HepG2 (cell line): ENCODE measurements around the gene EIF6. TPM values are rescaled to one million over a fixed set of nuclear protein-coding genes. Genes with fewer than 3 reads are reported as not detected.

Experiments used
- ADNP ChIP-seq: sonication (generic); formaldehyde crosslinking; IDR thresholded peaks from 2 replicates; pipeline ENCODE4 v1.4.0; 2020; ENCODE audit warnings: missing genetic modification reagents
- AGO2 ChIP-seq: fragments of 200-400 bp; formaldehyde crosslinking; optimal IDR thresholded peaks from 2 replicates; pipeline ENCODE3; 2017; ENCODE audit warnings: mild to moderate bottlenecking, low read depth, low read length, moderate library complexity
- ATF7 ChIP-seq, 2 experiments: fragments of 450-650 bp in 1 of 2; sonication (generic) in 1 of 2; formaldehyde crosslinking in 1 of 2; IDR thresholded peaks; 2 replicates each; pipeline versions ENCODE4 v1.4.0 to v1.6.1; 2016 to 2020; ENCODE audit warnings: antibody characterized with exemption in 1 of 2, mild to moderate bottlenecking in 1 of 2, missing genetic modification reagents in 1 of 2
- DPF2 ChIP-seq: sonication (generic); formaldehyde crosslinking; IDR thresholded peaks from 2 replicates; pipeline ENCODE4 v1.4.0; 2020; ENCODE audit warnings: mild to moderate bottlenecking, low read depth, missing genetic modification reagents, borderline replicate concordance
- ETS1 ChIP-seq: sonication (generic); formaldehyde crosslinking; IDR thresholded peaks from 2 replicates; pipeline ENCODE4 v1.4.0; 2020; ENCODE audit warnings: missing genetic modification reagents
- ETV6 ChIP-seq: sonication (generic); formaldehyde crosslinking; conservative IDR thresholded peaks from 2 replicates; pipeline ENCODE4 v1.4.0; 2020; ENCODE audit warnings: missing genetic modification reagents
- POLR2A ChIP-seq, 2 experiments: IDR thresholded peaks; 2 replicates each; pipeline ENCODE4 v1.6.1; 2011; ENCODE audit warnings: low read depth in 2 of 2, low read length in 2 of 2, mild to moderate bottlenecking in 1 of 2, moderate library complexity in 1 of 2; ENCODE audit not compliant: insufficient read depth in 1 of 2
- POLR2AphosphoS2 ChIP-seq: IDR thresholded peaks from 2 replicates; pipeline ENCODE4 v1.6.1; 2011; ENCODE audit warnings: low read depth, low read length, improper control_type of control experiment
- PRPF4 ChIP-seq: fragments of 200-400 bp; formaldehyde crosslinking; IDR thresholded peaks from 2 replicates; pipeline ENCODE4 v1.6.1; 2016; ENCODE audit warnings: low read length, low read depth; ENCODE audit not compliant: poor library complexity, severe bottlenecking
- RAD51 ChIP-seq: fragments of 450-650 bp; IDR thresholded peaks from 2 replicates; pipeline ENCODE4 v1.6.1; 2016; ENCODE audit warnings: borderline replicate concordance
- RBFOX2 ChIP-seq: fragments of 200-400 bp; formaldehyde crosslinking; IDR thresholded peaks from 2 replicates; pipeline ENCODE4 v1.6.1; 2017; ENCODE audit warnings: low read depth, mild to moderate bottlenecking, low read length
- SMYD3 ChIP-seq: sonication (generic); formaldehyde crosslinking; IDR thresholded peaks from 2 replicates; pipeline ENCODE4 v1.8.1; 2023; ENCODE audit warnings: mild to moderate bottlenecking, missing genetic modification reagents
- THAP8 ChIP-seq: sonication (generic); formaldehyde crosslinking; IDR thresholded peaks from 2 replicates; pipeline ENCODE4 v1.5.1; 2020; ENCODE audit warnings: missing genetic modification reagents, mild to moderate bottlenecking, borderline replicate concordance
- ZBTB38 ChIP-seq: sonication (generic); formaldehyde crosslinking; IDR thresholded peaks from 2 replicates; pipeline ENCODE4 v1.5.1; 2020; ENCODE audit warnings: mild to moderate bottlenecking, missing genetic modification reagents
- ZNF12 ChIP-seq: sonication (generic); formaldehyde crosslinking; IDR thresholded peaks from 2 replicates; pipeline ENCODE4 v1.5.0; 2020; ENCODE audit warnings: missing genetic modification reagents
- ZNF3 ChIP-seq: IDR thresholded peaks from 2 replicates; pipeline ENCODE4 v1.7.0; 2017; ENCODE audit warnings: inconsistent platforms
- ZNF550 ChIP-seq: sonication (generic); formaldehyde crosslinking; IDR thresholded peaks from 2 replicates; pipeline ENCODE4 v1.4.0; 2020; ENCODE audit warnings: mild to moderate bottlenecking, missing genetic modification reagents, borderline replicate concordance
- ZNF644 ChIP-seq: IDR thresholded peaks from 2 replicates; pipeline ENCODE4 v1.6.1; 2016; ENCODE audit warnings: low read depth
- ZNF782 ChIP-seq: sonication (generic); formaldehyde crosslinking; IDR thresholded peaks from 2 replicates; pipeline ENCODE4 v1.4.0; 2020; ENCODE audit warnings: missing genetic modification reagents, mild to moderate bottlenecking, borderline replicate concordance
- ZNF879 ChIP-seq: sonication (generic); formaldehyde crosslinking; IDR thresholded peaks from 2 replicates; pipeline ENCODE4 v1.8.1; 2023; ENCODE audit warnings: missing genetic modification reagents
- polyA plus RNA-seq, 8 experiments: library from polyadenylated mRNA; depleted of rRNA in 3 of 8; stranded (reverse) in 7 of 8; unstranded in 1 of 8; fragments of >200 nt; fragmentation: Illumina TruSeq in 4 of 8; extraction: Trizol in 4 of 8; gene quantifications; 2 replicates each; pipeline versions ENCODE4 v1.2.1 to v1.2.3, GENCODE V29; 2011 to 2016; ENCODE audit warnings: low read depth in 4 of 8, missing spikeins in 1 of 8, mixed read lengths in 1 of 8; ENCODE audit not compliant: insufficient read depth in 1 of 8
- total RNA-seq, 5 experiments: library from RNA; depleted of rRNA; stranded (reverse); fragments of >200 nt; fragmentation: Illumina TruSeq; extraction: Trizol; gene quantifications; 2 replicates each; pipeline ENCODE4 v1.2.3, GENCODE V29; 2016; ENCODE audit warnings: low read depth in 1 of 5
- TF ChIP-seq, protein P1 (sequence below): sonication (generic); formaldehyde crosslinking; IDR thresholded peaks from 2 replicates; pipeline ENCODE4 v1.9.0; 2021; ENCODE audit warnings: missing genetic modification reagents, borderline replicate concordance
- TF ChIP-seq, protein P2 (sequence below): IDR thresholded peaks from 2 replicates; pipeline ENCODE4 v1.6.1; 2012; ENCODE audit warnings: inconsistent platforms
- TF ChIP-seq, protein P3 (sequence below): sonication (generic); formaldehyde crosslinking; IDR thresholded peaks from 2 replicates; pipeline ENCODE4 v1.8.1; 2022; ENCODE audit warnings: low read depth, mild to moderate bottlenecking, missing genetic modification reagents

EIF6 gene
- total and polyA plus RNA-seq, 2 of the 13 experiments (the other 11 are each of a cell fraction or from before 2014, with no cell fraction given), result 462 to 466 TPM

DNA sequence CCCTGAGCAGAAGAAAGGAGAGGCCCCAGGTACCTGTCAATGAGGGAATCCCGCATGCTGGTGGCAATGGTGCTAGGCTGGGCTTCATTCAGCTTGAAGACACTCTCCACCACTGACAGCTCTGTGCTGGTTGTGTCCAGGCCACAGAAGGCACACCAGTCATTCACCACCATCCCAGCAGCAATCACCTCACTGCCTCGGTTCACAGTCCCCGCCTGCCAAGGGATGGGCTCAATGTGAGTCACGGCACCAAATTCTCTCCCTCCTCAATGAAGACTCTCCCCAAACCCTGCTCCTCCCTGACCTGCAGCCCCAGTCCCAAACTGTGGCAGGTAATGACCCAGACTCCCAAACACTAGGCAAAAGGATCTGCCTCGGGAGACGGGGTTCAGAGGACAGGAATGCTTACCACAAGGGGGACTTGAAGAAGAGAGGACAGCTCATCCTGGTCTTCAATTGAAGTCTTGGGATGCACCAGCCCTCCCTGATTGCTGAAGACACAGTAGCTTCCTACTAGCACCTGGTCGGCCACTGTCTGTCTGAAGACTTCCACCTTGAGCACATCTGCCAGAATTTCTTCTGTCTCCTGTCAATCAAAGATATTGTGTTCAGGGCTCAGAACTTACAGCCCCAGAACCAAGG lies 4.9 kb downstream of the EIF6 start (continued):
- TF ChIP-seq ZNF879 (CRISPR knock-in tag) (no peak), ZNF782 (peak; percentile 57; the same call in 1 of the 2 replicates), ZBTB38 (CRISPR knock-in tag) (no peak), RAD51 (no peak), RBFOX2 (peak; percentile 54; the same call in 1 of the 2 replicates), ZNF3 (CRISPR knock-in tag) (no peak), SMYD3 (no peak), AGO2 (peak; percentile 17), PRPF4 (no peak), POLR2AphosphoS2 (0 out of 2 replicates have a peak, but pooled peaks have one; percentile 12), ADNP (CRISPR knock-in tag) (no peak), ZNF550 (CRISPR knock-in tag) (no peak), ATF7 (IDR thresholded peaks at IDR 0.05) (no peak), ATF7 (CRISPR knock-in tag; IDR thresholded peaks at IDR 0.05) (no peak), DPF2 (CRISPR knock-in tag) (no peak), POLR2A (IDR thresholded peaks at IDR 0.05; ENCODE audit: insufficient read depth in 1 of 2, low read depth in 2 of 2, low read length in 2 of 2) (peak in 1 of 2 experiments; percentile 56; a peak in 1 of 4 replicates), ZNF644 (no peak), ZNF12 (CRISPR knock-in tag) (no peak), THAP8 (no peak), ETS1 (no peak), ETV6 (CRISPR knock-in tag) (no peak)
- TF ChIP-seq, protein P1, sequence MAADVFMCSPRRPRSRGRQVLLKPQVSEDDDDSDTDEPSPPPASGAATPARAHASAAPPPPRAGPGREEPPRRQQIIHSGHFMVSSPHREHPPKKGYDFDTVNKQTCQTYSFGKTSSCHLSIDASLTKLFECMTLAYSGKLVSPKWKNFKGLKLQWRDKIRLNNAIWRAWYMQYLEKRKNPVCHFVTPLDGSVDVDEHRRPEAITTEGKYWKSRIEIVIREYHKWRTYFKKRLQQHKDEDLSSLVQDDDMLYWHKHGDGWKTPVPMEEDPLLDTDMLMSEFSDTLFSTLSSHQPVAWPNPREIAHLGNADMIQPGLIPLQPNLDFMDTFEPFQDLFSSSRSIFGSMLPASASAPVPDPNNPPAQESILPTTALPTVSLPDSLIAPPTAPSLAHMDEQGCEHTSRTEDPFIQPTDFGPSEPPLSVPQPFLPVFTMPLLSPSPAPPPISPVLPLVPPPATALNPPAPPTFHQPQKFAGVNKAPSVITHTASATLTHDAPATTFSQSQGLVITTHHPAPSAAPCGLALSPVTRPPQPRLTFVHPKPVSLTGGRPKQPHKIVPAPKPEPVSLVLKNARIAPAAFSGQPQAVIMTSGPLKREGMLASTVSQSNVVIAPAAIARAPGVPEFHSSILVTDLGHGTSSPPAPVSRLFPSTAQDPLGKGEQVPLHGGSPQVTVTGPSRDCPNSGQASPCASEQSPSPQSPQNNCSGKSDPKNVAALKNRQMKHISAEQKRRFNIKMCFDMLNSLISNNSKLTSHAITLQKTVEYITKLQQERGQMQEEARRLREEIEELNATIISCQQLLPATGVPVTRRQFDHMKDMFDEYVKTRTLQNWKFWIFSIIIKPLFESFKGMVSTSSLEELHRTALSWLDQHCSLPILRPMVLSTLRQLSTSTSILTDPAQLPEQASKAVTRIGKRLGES (CRISPR knock-in tag), result no peak
- TF ChIP-seq, protein P2, sequence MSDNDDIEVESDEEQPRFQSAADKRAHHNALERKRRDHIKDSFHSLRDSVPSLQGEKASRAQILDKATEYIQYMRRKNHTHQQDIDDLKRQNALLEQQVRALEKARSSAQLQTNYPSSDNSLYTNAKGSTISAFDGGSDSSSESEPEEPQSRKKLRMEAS, result 0 out of 2 replicates have a peak, but pooled peaks have one; percentile 14
- TF ChIP-seq, protein P3, sequence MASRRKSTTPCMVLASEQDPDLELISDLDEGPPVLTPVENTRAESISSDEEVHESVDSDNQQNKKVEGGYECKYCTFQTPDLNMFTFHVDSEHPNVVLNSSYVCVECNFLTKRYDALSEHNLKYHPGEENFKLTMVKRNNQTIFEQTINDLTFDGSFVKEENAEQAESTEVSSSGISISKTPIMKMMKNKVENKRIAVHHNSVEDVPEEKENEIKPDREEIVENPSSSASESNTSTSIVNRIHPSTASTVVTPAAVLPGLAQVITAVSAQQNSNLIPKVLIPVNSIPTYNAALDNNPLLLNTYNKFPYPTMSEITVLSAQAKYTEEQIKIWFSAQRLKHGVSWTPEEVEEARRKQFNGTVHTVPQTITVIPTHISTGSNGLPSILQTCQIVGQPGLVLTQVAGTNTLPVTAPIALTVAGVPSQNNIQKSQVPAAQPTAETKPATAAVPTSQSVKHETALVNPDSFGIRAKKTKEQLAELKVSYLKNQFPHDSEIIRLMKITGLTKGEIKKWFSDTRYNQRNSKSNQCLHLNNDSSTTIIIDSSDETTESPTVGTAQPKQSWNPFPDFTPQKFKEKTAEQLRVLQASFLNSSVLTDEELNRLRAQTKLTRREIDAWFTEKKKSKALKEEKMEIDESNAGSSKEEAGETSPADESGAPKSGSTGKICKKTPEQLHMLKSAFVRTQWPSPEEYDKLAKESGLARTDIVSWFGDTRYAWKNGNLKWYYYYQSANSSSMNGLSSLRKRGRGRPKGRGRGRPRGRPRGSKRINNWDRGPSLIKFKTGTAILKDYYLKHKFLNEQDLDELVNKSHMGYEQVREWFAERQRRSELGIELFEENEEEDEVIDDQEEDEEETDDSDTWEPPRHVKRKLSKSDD (CRISPR knock-in tag), result no peak
